GM12878 (cell line): ENCODE measurements around the gene FAS. TPM values are rescaled to one million over a fixed set of nuclear protein-coding genes. Genes with fewer than 3 reads are reported as not detected.
A peak's percentile ranks its signal among the peaks of the same experiment; 100 is the strongest.

Experiments used
- ATF7 ChIP-seq: fragments of 450-650 bp; IDR thresholded peaks from 2 replicates; pipeline ENCODE4 v1.6.1; 2016; ENCODE audit warnings: low read depth, mild to moderate bottlenecking
- BCL3 ChIP-seq: IDR thresholded peaks from 2 replicates; pipeline ENCODE4 v1.6.1; 2011; ENCODE audit warnings: borderline replicate concordance, low read depth, mild to moderate bottlenecking, moderate library complexity, low read length; ENCODE audit not compliant: insufficient read depth, poor library complexity, severe bottlenecking
- CBX5 ChIP-seq: sonication (generic); IDR thresholded peaks from 2 replicates; pipeline ENCODE4 v1.6.1; 2016; ENCODE audit warnings: low read depth, moderate library complexity, mild to moderate bottlenecking, inconsistent platforms
- DPF2 ChIP-seq: fragments of 450-650 bp; IDR thresholded peaks from 2 replicates; pipeline ENCODE4 v1.6.1; 2017; ENCODE audit warnings: mild to moderate bottlenecking
- E4F1 ChIP-seq: fragments of 450-650 bp; IDR thresholded peaks from 2 replicates; pipeline ENCODE4 v1.6.1; 2018; ENCODE audit warnings: borderline replicate concordance, mild to moderate bottlenecking; ENCODE audit not compliant: partially characterized antibody
- EGR1 ChIP-seq, 2 experiments: IDR thresholded peaks; 1 replicate in 1 of 2; 2 replicates in 1 of 2; pipeline ENCODE4 v1.6.1; 2011 to 2012; ENCODE audit warnings: low read depth in 2 of 2, low read length in 2 of 2, borderline replicate concordance in 1 of 2, mild to moderate bottlenecking in 1 of 2, moderate library complexity in 1 of 2
- EP300 ChIP-seq, 2 experiments: fragments of 150-350 bp in 1 of 2; IDR thresholded peaks; 2 replicates each; pipeline ENCODE4 v1.6.1; 2011 to 2012; ENCODE audit warnings: low read depth in 2 of 2, low read length in 2 of 2, borderline replicate concordance in 1 of 2, improper control_type of control experiment in 1 of 2, inconsistent platforms in 1 of 2; ENCODE audit not compliant: control insufficient read depth in 1 of 2
- ESRRA ChIP-seq: IDR thresholded peaks from 2 replicates; pipeline ENCODE4 v1.6.1; 2012; ENCODE audit warnings: mild to moderate bottlenecking, low read length, improper control_type of control experiment
- ETV6 ChIP-seq, 2 experiments: fragments of 450-650 bp in 1 of 2; IDR thresholded peaks in 1 of 2; conservative IDR thresholded peaks in 1 of 2; 2 replicates each; pipeline ENCODE4 v1.6.1; 2014; ENCODE audit warnings: antibody characterized with exemption in 1 of 2, borderline replicate concordance in 1 of 2, low read depth in 1 of 2, mild to moderate bottlenecking in 1 of 2, moderate library complexity in 1 of 2
- MEF2A ChIP-seq: IDR thresholded peaks from 2 replicates; pipeline ENCODE4 v1.6.1; 2011; ENCODE audit warnings: low read depth, mild to moderate bottlenecking, low read length, moderate library complexity; ENCODE audit not compliant: insufficient read depth
- MEF2B ChIP-seq: fragments of 450-650 bp; IDR thresholded peaks from 2 replicates; pipeline ENCODE4 v1.6.1; 2018; ENCODE audit warnings: mild to moderate bottlenecking, moderate library complexity; ENCODE audit not compliant: partially characterized antibody, poor library complexity, severe bottlenecking
- MXI1 ChIP-seq: fragments of 150-350 bp; IDR thresholded peaks from 2 replicates; pipeline ENCODE4 v1.6.1; 2011; ENCODE audit warnings: low read depth, mild to moderate bottlenecking, inconsistent platforms, low read length, improper control_type of control experiment
- MYC ChIP-seq: IDR thresholded peaks from 2 replicates; pipeline ENCODE4 v1.6.1; 2011; ENCODE audit warnings: mild to moderate bottlenecking, low read length, moderate library complexity, inconsistent platforms; ENCODE audit not compliant: insufficient read depth, insufficient replicate concordance, insufficient read length, severe bottlenecking
- PAX5 ChIP-seq: IDR thresholded peaks from 2 replicates; pipeline ENCODE4 v1.6.1; 2011; ENCODE audit warnings: low read depth, low read length, borderline replicate concordance
- PBX3 ChIP-seq: IDR thresholded peaks from 2 replicates; pipeline ENCODE4 v1.6.1; 2011; ENCODE audit warnings: mild to moderate bottlenecking, low read depth, low read length, moderate library complexity; ENCODE audit not compliant: insufficient replicate concordance
- PKNOX1 ChIP-seq: fragments of 450-650 bp; IDR thresholded peaks from 2 replicates; pipeline ENCODE4 v1.6.1; 2016; ENCODE audit warnings: mild to moderate bottlenecking
- POLR2AphosphoS5 ChIP-seq: IDR thresholded peaks from 2 replicates; pipeline ENCODE4 v1.6.1; 2011; ENCODE audit warnings: mild to moderate bottlenecking, low read length, inconsistent platforms
- RB1 ChIP-seq: fragments of 450-650 bp; formaldehyde crosslinking; IDR thresholded peaks from 2 replicates; pipeline ENCODE4 v1.6.1; 2017; ENCODE audit warnings: mild to moderate bottlenecking, borderline replicate concordance
- SMAD5 ChIP-seq: IDR thresholded peaks from 2 replicates; pipeline ENCODE4 v1.6.1; 2016; ENCODE audit warnings: antibody characterized with exemption, low read depth
- SREBF1 ChIP-seq: IDR thresholded peaks from 2 replicates; pipeline ENCODE4 v1.6.1; 2012; ENCODE audit warnings: mild to moderate bottlenecking, low read length
- TBL1XR1 ChIP-seq: IDR thresholded peaks from 2 replicates; pipeline ENCODE4 v1.6.1; 2012; ENCODE audit warnings: low read depth, low read length, improper control_type of control experiment
- TCF3 ChIP-seq: IDR thresholded peaks from 2 replicates; pipeline ENCODE4 v1.6.1; 2012; ENCODE audit warnings: low read depth, mild to moderate bottlenecking, low read length, borderline replicate concordance; ENCODE audit not compliant: insufficient read depth
- polyA plus RNA-seq, 11 experiments: library from polyadenylated mRNA; depleted of rRNA in 4 of 11; unstranded in 6 of 11; stranded (reverse) in 5 of 11; fragments of >200 nt; fragmentation: Nextera tagmentation in 4 of 11; fragmentation: Illumina TruSeq in 1 of 11; extraction: Ambion mirVana in 4 of 11; extraction: Trizol in 1 of 11; gene quantifications; 1 replicate in 1 of 11; 2 replicates in 10 of 11; pipeline versions ENCODE4 v1.2.1 to v1.2.3, GENCODE V29; 2011 to 2016; ENCODE audit warnings: inconsistent platforms in 2 of 11, missing spikeins in 2 of 11, low read depth in 1 of 11
- total RNA-seq, 4 experiments: library from RNA; depleted of rRNA in 3 of 4; stranded (reverse); fragments of >200 nt in 3 of 4; fragmentation: Illumina TruSeq in 1 of 4; extraction: Trizol in 1 of 4; gene quantifications; 2 replicates each; pipeline versions ENCODE4 v1.2.1 to v1.2.3, GENCODE V29; 2013 to 2021

The FAS gene
- total and polyA plus RNA-seq, 10 of the 15 experiments (the other 5 are each of a cell fraction or from before 2014, with no cell fraction given), result 50.1 to 147 (median 69.9) TPM

GRCh38 chr10:88990384-88991160, at the start of gene FAS (continued):
- TF ChIP-seq PAX5, result peak; percentile 66; the same call in 1 of the 2 replicates
- peak; percentile 33 for TF ChIP-seq MEF2B
- peak; percentile 36; the same call in 1 of the 2 replicates for TF ChIP-seq MXI1
- no peak for TF ChIP-seq E4F1
- peak in 1 of 2 experiments; percentile 32; a peak in 1 of 4 replicates for TF ChIP-seq EP300 (IDR thresholded peaks at IDR 0.05; ENCODE audit: borderline replicate concordance in 1 of 2, control insufficient read depth in 1 of 2, low read depth in 2 of 2, low read length in 2 of 2)
- TF ChIP-seq SMAD5, result peak; percentile 78
- TF ChIP-seq RB1, result no peak
- peak; percentile 5 for TF ChIP-seq BCL3
- peak; percentile 42 for TF ChIP-seq MYC
- 0 out of 2 replicates have a peak, but pooled peaks have one; percentile 18 for TF ChIP-seq CBX5
- TF ChIP-seq EGR1 (IDR thresholded peaks at IDR 0.05; ENCODE audit: borderline replicate concordance in 1 of 2, low read depth in 2 of 2, low read length in 2 of 2), result peak in 1 of 2 experiments; percentile 4; a peak in 1 of 3 replicates
- TF ChIP-seq MEF2A, result 0 out of 2 replicates have a peak, but pooled peaks have one; percentile 18
- TF ChIP-seq DPF2, result no peak
- peak in 1 of 2 experiments; percentile 54; a peak in 2 of 4 replicates for TF ChIP-seq ETV6 (conservative IDR thresholded peaks at IDR 0.05 in 1 of 2, IDR thresholded peaks at IDR 0.05 in 1 of 2; ENCODE audit: borderline replicate concordance in 1 of 2, low read depth in 1 of 2)
- peak; percentile 45; the same call in 1 of the 2 replicates for TF ChIP-seq ATF7
- peak; percentile 88 for TF ChIP-seq POLR2AphosphoS5
- TF ChIP-seq SREBF1, result no peak
- peak; percentile 89 for TF ChIP-seq PKNOX1
- no peak for TF ChIP-seq ESRRA
- TF ChIP-seq TBL1XR1, result peak; percentile 84; the same call in 1 of the 2 replicates
- peak; percentile 74; the same call in 1 of the 2 replicates for TF ChIP-seq TCF3
- TF ChIP-seq PBX3, result peak; percentile 56
